Loucy (cell line): ENCODE measurements around the gene CHST11.

ENCODE experiments used
- CTCF ChIP-seq: fragments of 200-600 bp; sonication (generic); conservative IDR thresholded peaks from 2 replicates; pipeline ENCODE4 v1.5.1; 2014; ENCODE audit warnings: mild to moderate bottlenecking, antibody characterized with exemption, low read length
- EZH2phosphoT487 ChIP-seq: fragments of 200-600 bp; IDR thresholded peaks from 2 replicates; pipeline ENCODE4 v1.6.1; 2018; ENCODE audit warnings: antibody characterized with exemption, mild to moderate bottlenecking, moderate library complexity, borderline replicate concordance

- TF ChIP-seq CTCF (no peak), EZH2phosphoT487 (no peak)
Measured at GRCh38 chr12:104682790-104683279, 226.1 kb downstream of the CHST11 start.
